HG02870 (cell line): ENCODE data around the gene LDLRAD2.
A peak's percentile ranks its signal among the peaks of the same experiment; 100 is the strongest.

Experiments
- ATAC-seq: cut with Tn5 transposase; IDR thresholded peaks from one replicate; pipeline ENCODE4 v1.9.1; 2021; ENCODE audit warnings: mild to moderate bottlenecking, moderate library complexity; ENCODE audit not compliant: unreplicated experiment

LDLRAD2 gene

GRCh38 chr1:21857840-21858670 is 46.0 kb downstream of the LDLRAD2 start:
- ATAC-seq = no peak

GRCh38 chr1:21859669-21860179 is 47.7 kb downstream of the LDLRAD2 start:
- no peak for ATAC-seq

GRCh38 chr1:21860971-21861370 is 48.9 kb downstream of the LDLRAD2 start:
- ATAC-seq = no peak

GRCh38 chr1:21861602-21862429 is 49.8 kb downstream of the LDLRAD2 start:
- ATAC-seq = no peak

GRCh38 chr1:21863981-21864380 is 51.9 kb downstream of the LDLRAD2 start:
- no peak for ATAC-seq

GRCh38 chr1:21864730-21865129 is 52.7 kb downstream of the LDLRAD2 start:
- no peak for ATAC-seq

GRCh38 chr1:21865609-21865942 is 53.5 kb downstream of the LDLRAD2 start:
- ATAC-seq = no peak

GRCh38 chr1:21865943-21866706 is 54.1 kb downstream of the LDLRAD2 start:
- peak; percentile 75 for ATAC-seq

GRCh38 chr1:21866707-21867043 is 54.6 kb downstream of the LDLRAD2 start:
- ATAC-seq = no peak

- no peak for ATAC-seq
Observed at GRCh38 chr1:21867451-21867996, 55.5 kb downstream of the LDLRAD2 start.

GRCh38 chr1:21868482-21868881 is 56.4 kb downstream of the LDLRAD2 start:
- no peak for ATAC-seq

GRCh38 chr1:21868941-21869454 is 56.9 kb downstream of the LDLRAD2 start:
- ATAC-seq = no peak

GRCh38 chr1:21869620-21870121 is 57.6 kb downstream of the LDLRAD2 start:
- ATAC-seq = no peak

GRCh38 chr1:21870611-21871010 is 58.5 kb downstream of the LDLRAD2 start:
- no peak for ATAC-seq

GRCh38 chr1:21871943-21872342 is 59.9 kb downstream of the LDLRAD2 start:
- ATAC-seq = no peak

- ATAC-seq = no peak
Observed at GRCh38 chr1:21872445-21873079, 60.5 kb downstream of the LDLRAD2 start.

GRCh38 chr1:21873174-21873573 is 61.1 kb downstream of the LDLRAD2 start:
- ATAC-seq = no peak

- no peak for ATAC-seq
Observed at GRCh38 chr1:21873761-21874160, 61.7 kb downstream of the LDLRAD2 start.

GRCh38 chr1:21874328-21874727 is 62.3 kb downstream of the LDLRAD2 start:
- no peak for ATAC-seq
